GM10266 (cell line): Measurements from ENCODE around the gene IFIH1.

Source experiments
- DNase-seq: peaks from one replicate; pipeline ENCODE4 v3.0.0; 2012; ENCODE audit errors: extremely low spot score
- CTCF ChIP-seq: IDR thresholded peaks from 2 replicates; pipeline ENCODE4 v1.5.1; 2012; ENCODE audit warnings: mild to moderate bottlenecking, low read depth; ENCODE audit not compliant: control insufficient read depth, insufficient read depth; ENCODE audit errors: missing control alignments

Gene IFIH1

GRCh38 chr2:162217598-162217997, 100.9 kb downstream of the IFIH1 start:
- DNase-seq: no peak
- no peak for TF ChIP-seq CTCF
